ENCODE measurements around the gene RXRB. TPM values are rescaled to one million over a fixed set of nuclear protein-coding genes. Genes with fewer than 3 reads are reported as not detected.

The RXRB gene
- total RNA-seq, 2 donors from 2014 or later, result 33.4 to 36.3 TPM

DNA sequence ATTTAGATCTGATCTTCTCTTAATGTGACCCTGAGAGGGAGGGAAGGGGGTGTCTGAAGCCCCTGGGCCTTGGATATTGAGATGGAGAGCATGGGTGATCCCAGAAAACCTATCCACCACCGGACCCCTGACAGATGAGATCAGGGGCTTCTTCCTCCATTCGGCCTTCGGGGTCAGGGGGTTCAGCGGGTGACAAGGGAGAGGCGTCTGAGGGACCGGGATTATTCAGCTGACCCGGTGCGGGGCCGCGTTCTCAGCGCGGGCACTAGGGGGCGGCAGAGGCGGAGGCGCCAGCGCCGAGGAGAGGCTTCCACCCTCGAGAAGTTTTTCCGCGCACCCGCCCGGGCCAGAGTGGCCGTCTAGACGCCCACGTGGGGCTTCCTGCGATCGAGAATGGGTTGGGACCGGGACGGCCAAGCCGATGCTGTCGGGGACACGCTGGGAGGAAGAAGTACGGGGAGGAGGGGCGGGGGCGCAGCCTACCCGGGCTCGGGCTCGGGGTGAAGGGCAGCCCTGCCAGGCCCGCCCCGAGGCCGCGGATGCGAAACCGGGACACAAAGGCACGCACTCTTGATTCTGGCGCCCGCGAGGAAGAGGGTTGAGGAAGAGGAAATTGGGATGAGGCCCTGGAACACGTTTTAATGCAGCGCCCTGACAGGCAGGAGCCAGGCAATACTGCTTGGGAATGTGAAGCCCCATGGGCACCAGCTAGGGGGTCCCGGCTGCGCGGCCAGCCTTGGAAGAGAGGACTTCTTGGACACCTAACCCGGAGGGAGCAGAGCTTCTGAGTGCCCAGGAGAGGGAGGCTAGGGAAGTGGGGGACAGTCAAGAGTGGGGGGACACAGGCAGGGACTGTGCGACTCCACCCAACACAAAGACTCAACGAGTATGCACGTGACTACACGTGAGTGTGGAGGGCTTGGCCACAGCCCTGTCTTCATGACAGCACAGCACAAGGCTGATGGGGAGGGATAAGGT lies 38.8 kb downstream of the RXRB start:
- peak overlapping the region; percentile 44 for H3K4me3 ChIP-seq
- intact Hi-C loops (cut with DNase I), result loop anchor here (5.0 kb wide), 1 partner anchor 86 kb away; no protein-coding TSS in a partner anchor

GRCh38 chr6:33160728-33161344 lies 39.6 kb downstream of the RXRB start:
- H3K9me3 ChIP-seq, result no peaks in the 10 kb centered on the region
- no peak for TF ChIP-seq CTCF (IDR thresholded peaks at IDR 0.05)
- intact Hi-C loops (cut with DNase I), result loop anchor here (5.0 kb wide), 1 partner anchor 86 kb away; no protein-coding TSS in a partner anchor
- peak overlapping the region in 1 of 2 donors; percentile 64 for H3K9ac ChIP-seq (ENCODE audit: low read depth in 2 of 2, low read length in 2 of 2)
- H3K27ac ChIP-seq, result peak overlapping the region; percentile 19
- H3K4me3 ChIP-seq, result no peak overlapping the region
- DNase-seq, result peak; percentile 87
- H3K4me1 ChIP-seq, result no peaks in the 10 kb centered on the region
- no peaks in the 10 kb centered on the region for H3K27me3 ChIP-seq
- no peaks in the 10 kb centered on the region for H3K36me3 ChIP-seq

More for the DNA sequence above, 38.8 kb downstream of the RXRB start:
- peak; percentile 91 for TF ChIP-seq CTCF (IDR thresholded peaks at IDR 0.05)
- Histone ChIP-seq H3K36me3 (no peaks in the 10 kb centered on the region), H3K27me3 (no peaks in the 10 kb centered on the region), H3K9me3 (no peaks in the 10 kb centered on the region), H3K9ac (ENCODE audit: low read depth in 2 of 2, low read length in 2 of 2) (peak overlapping the region; percentile 49 to 64), H3K27ac (peak overlapping the region; percentile 19), H3K4me1 (no peaks in the 10 kb centered on the region)
- peak; percentile 85 for DNase-seq

DNA sequence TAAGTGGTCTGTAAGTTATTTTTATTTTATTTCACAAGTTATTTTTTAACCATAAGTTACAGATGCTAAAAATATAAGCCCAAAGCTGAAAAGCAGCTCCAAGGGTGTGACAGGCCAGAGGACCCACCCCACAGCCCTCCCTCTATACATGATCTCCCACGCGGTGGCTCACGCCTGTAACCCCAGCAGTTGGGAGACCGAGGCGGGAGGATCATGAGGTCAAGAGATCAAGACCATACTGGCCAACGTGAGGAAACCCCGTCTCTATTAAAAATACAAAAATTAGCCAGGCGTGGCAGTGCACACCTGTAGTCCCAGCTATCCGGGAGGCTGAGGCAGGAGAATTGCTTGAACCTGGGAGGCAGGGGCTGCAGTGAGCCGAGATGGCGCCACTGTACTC lies 40.4 kb downstream of the RXRB start:
- intact Hi-C loops (cut with DNase I), result loop anchor here (5.0 kb wide), 1 partner anchor 87 kb away; no protein-coding TSS in a partner anchor
- no peak for TF ChIP-seq CTCF (IDR thresholded peaks at IDR 0.05)
- no peaks in the 10 kb centered on the region for H3K9me3 ChIP-seq

GRCh38 chr6:33156964-33157363 lies 43.5 kb downstream of the RXRB start:
- intact Hi-C loops (cut with DNase I), result no loop called here
- Histone ChIP-seq H3K36me3 (no peaks in the 10 kb centered on the region), H3K9ac (ENCODE audit: low read depth in 2 of 2, low read length in 2 of 2) (no peak overlapping the region), H3K4me1 (no peaks in the 10 kb centered on the region), H3K27ac (no peak overlapping the region), H3K9me3 (no peaks in the 10 kb centered on the region), H3K4me3 (no peak overlapping the region), H3K27me3 (no peaks in the 10 kb centered on the region)
- TF ChIP-seq CTCF (IDR thresholded peaks at IDR 0.05), result no peak
- DNase-seq, result no peak

More for the DNA sequence above, 40.4 kb downstream of the RXRB start:
- Histone ChIP-seq H3K4me3 (no peak overlapping the region), H3K9ac (ENCODE audit: low read depth in 2 of 2, low read length in 2 of 2) (no peak overlapping the region), H3K27ac (no peak overlapping the region), H3K27me3 (no peaks in the 10 kb centered on the region), H3K36me3 (no peaks in the 10 kb centered on the region), H3K4me1 (no peaks in the 10 kb centered on the region)
- DNase-seq, result no peak

DNA sequence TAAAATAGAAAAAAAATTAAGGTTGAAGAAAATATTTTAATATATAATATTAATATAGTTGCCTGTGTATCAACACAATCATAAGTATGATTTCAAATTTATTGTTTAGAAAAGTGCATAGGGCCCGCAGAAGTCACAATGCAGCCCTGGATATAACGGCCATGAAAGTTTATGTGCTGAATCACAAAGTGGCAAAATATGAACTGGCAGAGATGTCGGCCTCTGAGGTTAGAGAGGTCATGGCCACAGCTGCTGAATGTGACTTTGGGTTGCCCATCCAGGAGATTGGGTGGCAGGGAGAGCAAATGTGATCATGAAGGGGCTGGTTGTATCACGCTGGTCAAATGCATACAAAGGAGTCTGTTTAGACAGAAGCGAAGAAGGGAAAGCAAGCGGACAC lies 43.9 kb downstream of the RXRB start:
- H3K27me3 ChIP-seq, result no peaks in the 10 kb centered on the region
- DNase-seq, result no peak
- no peak for TF ChIP-seq CTCF (IDR thresholded peaks at IDR 0.05)
- H3K4me1 ChIP-seq, result no peaks in the 10 kb centered on the region
- H3K4me3 ChIP-seq, result no peak overlapping the region
- no peaks in the 10 kb centered on the region for H3K36me3 ChIP-seq
- no peak overlapping the region for H3K9ac ChIP-seq (ENCODE audit: low read depth in 2 of 2, low read length in 2 of 2)
- H3K27ac ChIP-seq, result no peak overlapping the region
- intact Hi-C loops (cut with DNase I), result no loop called here
- no peaks in the 10 kb centered on the region for H3K9me3 ChIP-seq

Measured in colonic mucosa (tissue), 4 donors.